K562 (cell line): ENCODE measurements around the gene NTF4. TPM values are rescaled to one million over a fixed set of nuclear protein-coding genes. Genes with fewer than 3 reads are reported as not detected.

ENCODE experiments used
- CBFA2T2 ChIP-seq: fragments of 450-650 bp; conservative IDR thresholded peaks from 2 replicates; pipeline ENCODE4 v1.6.1; 2017; ENCODE audit warnings: mild to moderate bottlenecking
- CTCF ChIP-seq, 3 experiments: IDR thresholded peaks in 2 of 3; conservative IDR thresholded peaks in 1 of 3; 2 replicates each; pipeline ENCODE4 v1.5.1; 2011 to 2012; ENCODE audit warnings: low read length in 3 of 3, mild to moderate bottlenecking in 3 of 3, control low read depth in 2 of 3, improper control_type of control experiment in 1 of 3, inconsistent platforms in 1 of 3, low read depth in 1 of 3, mixed read lengths in 1 of 3, moderate library complexity in 1 of 3; ENCODE audit not compliant: insufficient read depth in 2 of 3
- HNRNPH1 ChIP-seq: fragments of 200-400 bp; formaldehyde crosslinking; optimal IDR thresholded peaks from 2 replicates; pipeline ENCODE3; 2017; ENCODE audit warnings: low read depth, mild to moderate bottlenecking, low read length, moderate library complexity
- TAL1 ChIP-seq: fragments of 450-650 bp; IDR thresholded peaks from 2 replicates; pipeline ENCODE4 v1.6.1; 2016; ENCODE audit warnings: mild to moderate bottlenecking
- TOE1 ChIP-seq, 2 experiments: fragments of 450-650 bp in 1 of 2; sonication (generic) in 1 of 2; formaldehyde crosslinking in 1 of 2; IDR thresholded peaks; 2 replicates each; pipeline versions ENCODE4 v1.7.1 to v1.8.0; 2016 to 2022; ENCODE audit warnings: borderline replicate concordance in 2 of 2, mild to moderate bottlenecking in 2 of 2, antibody characterized with exemption in 1 of 2, inconsistent platforms in 1 of 2, low read depth in 1 of 2, missing genetic modification reagents in 1 of 2, moderate library complexity in 1 of 2
- XRCC3 ChIP-seq: fragments of 450-650 bp; IDR thresholded peaks from 2 replicates; pipeline ENCODE4 v1.6.1; 2017; ENCODE audit warnings: mild to moderate bottlenecking, moderate library complexity
- ZNF217 ChIP-seq: sonication (generic); formaldehyde crosslinking; IDR thresholded peaks from 2 replicates; pipeline ENCODE4 v1.8.0; 2022; ENCODE audit warnings: mild to moderate bottlenecking, missing genetic modification reagents
- polyA plus RNA-seq, 8 experiments: library from polyadenylated mRNA; depleted of rRNA in 4 of 8; stranded (reverse) in 5 of 8; unstranded in 3 of 8; fragments of >200 nt; fragmentation: Nextera tagmentation in 2 of 8; fragmentation: Illumina TruSeq in 1 of 8; extraction: Ambion mirVana in 2 of 8; extraction: Trizol in 1 of 8; gene quantifications; 2 replicates each; pipeline versions ENCODE4 v1.2.1 to v1.2.3, GENCODE V29; 2011 to 2014; ENCODE audit warnings: inconsistent platforms in 1 of 8, missing spikeins in 1 of 8
- total RNA-seq, 7 experiments: library from RNA; depleted of rRNA in 6 of 7; stranded (reverse); fragments of >200 nt in 6 of 7; fragmentation: Illumina TruSeq in 2 of 7; extraction: Trizol in 2 of 7; gene quantifications; 2 replicates each; pipeline versions ENCODE4 v1.2.1 to v1.2.3, GENCODE V29; 2011 to 2021; ENCODE audit warnings: low replicate concordance in 1 of 7
- TF ChIP-seq, protein P1 (sequence below): fragments of 450-650 bp; IDR thresholded peaks from 2 replicates; pipeline ENCODE4 v1.6.1; 2018; ENCODE audit not compliant: partially characterized antibody

The NTF4 gene
- total and polyA plus RNA-seq, 9 of the 15 experiments (the other 6 are each of a cell fraction or from before 2014, with no cell fraction given): not detected

GRCh38 chr19:49081273-49081672, 16.7 kb upstream of the NTF4 start (continued):
- TF ChIP-seq, protein P1, sequence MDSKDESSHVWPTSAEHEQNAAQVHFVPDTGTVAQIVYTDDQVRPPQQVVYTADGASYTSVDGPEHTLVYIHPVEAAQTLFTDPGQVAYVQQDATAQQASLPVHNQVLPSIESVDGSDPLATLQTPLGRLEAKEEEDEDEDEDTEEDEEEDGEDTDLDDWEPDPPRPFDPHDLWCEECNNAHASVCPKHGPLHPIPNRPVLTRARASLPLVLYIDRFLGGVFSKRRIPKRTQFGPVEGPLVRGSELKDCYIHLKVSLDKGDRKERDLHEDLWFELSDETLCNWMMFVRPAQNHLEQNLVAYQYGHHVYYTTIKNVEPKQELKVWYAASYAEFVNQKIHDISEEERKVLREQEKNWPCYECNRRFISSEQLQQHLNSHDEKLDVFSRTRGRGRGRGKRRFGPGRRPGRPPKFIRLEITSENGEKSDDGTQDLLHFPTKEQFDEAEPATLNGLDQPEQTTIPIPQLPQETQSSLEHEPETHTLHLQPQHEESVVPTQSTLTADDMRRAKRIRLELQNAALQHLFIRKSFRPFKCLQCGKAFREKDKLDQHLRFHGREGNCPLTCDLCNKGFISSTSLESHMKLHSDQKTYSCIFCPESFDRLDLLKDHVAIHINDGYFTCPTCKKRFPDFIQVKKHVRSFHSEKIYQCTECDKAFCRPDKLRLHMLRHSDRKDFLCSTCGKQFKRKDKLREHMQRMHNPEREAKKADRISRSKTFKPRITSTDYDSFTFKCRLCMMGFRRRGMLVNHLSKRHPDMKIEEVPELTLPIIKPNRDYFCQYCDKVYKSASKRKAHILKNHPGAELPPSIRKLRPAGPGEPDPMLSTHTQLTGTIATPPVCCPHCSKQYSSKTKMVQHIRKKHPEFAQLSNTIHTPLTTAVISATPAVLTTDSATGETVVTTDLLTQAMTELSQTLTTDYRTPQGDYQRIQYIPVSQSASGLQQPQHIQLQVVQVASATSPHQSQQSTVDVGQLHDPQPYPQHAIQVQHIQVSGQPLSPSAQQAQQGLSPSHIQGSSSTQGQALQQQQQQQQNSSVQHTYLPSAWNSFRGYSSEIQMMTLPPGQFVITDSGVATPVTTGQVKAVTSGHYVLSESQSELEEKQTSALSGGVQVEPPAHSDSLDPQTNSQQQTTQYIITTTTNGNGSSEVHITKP: peak; percentile 33
- no peak for TF ChIP-seq XRCC3
- no peak for TF ChIP-seq ZNF217 (CRISPR knock-in tag)
- no peak for TF ChIP-seq CTCF (IDR thresholded peaks at IDR 0.05 in 2 of 3, conservative IDR thresholded peaks at IDR 0.05 in 1 of 3; ENCODE audit: insufficient read depth in 2 of 3, low read depth in 1 of 3, low read length in 3 of 3)
- no peak for TF ChIP-seq HNRNPH1
- TF ChIP-seq TOE1 (IDR thresholded peaks at IDR 0.05; ENCODE audit: borderline replicate concordance): no peak
- no peak for TF ChIP-seq TOE1 (CRISPR knock-in tag; IDR thresholded peaks at IDR 0.05; ENCODE audit: borderline replicate concordance, low read depth)
- 0 out of 2 replicates have a peak, but pooled peaks have one; percentile 35 for TF ChIP-seq CBFA2T2
- no peak for TF ChIP-seq TAL1
